Frontal cortex (tissue), 4 donors: Measurements from ENCODE around the gene MTHFD2. TPM values are rescaled to one million over a fixed set of nuclear protein-coding genes. Genes with fewer than 3 reads are reported as not detected.
"Not testable (repeated sequence)": the region's sequence is repeated elsewhere in the genome, so short reads cannot be mapped to it uniquely, and the experiment has no call there.

Experiments used
- DNase-seq, 2 donors: peaks; one replicate each; pipeline ENCODE4 v3.0.0; 2012; ENCODE audit warnings: low spot score in 2 of 2
- FAIRE-seq: peaks from 2 replicates; lab custom pipeline; 2012; peaks lifted over from hg19 to GRCh38; lab: Jason Lieb, UNC
- total RNA-seq: library from RNA; depleted of rRNA; stranded (reverse); fragments of >200 nt; gene quantifications from one replicate; pipeline ENCODE4 v1.2.3, GENCODE V29; 2014
- donor health status: control.
- donor health status: control.
- donor health status: control.

MTHFD2 gene
- 28.1 TPM for total RNA-seq

- peak; percentile 81 to 86 for DNase-seq
- FAIRE-seq = no peak
Observed at GRCh38 chr2:74198461-74199274, at the start of gene MTHFD2. MTHFD2 (plus strand) TSS chr2:74198615; CDS start chr2:74198642, 27 bp downstream.

- no peak for FAIRE-seq
- DNase-seq = no peak
Observed at GRCh38 chr2:74149247-74149525, 49.2 kb upstream of the MTHFD2 start.

GRCh38 chr2:74149570-74150319, 48.7 kb upstream of the MTHFD2 start:
- FAIRE-seq (no peak), DNase-seq (no peak)

- DNase-seq = no peak
- FAIRE-seq = no peak
Observed at GRCh38 chr2:74152954-74153353, 45.5 kb upstream of the MTHFD2 start.

- DNase-seq (no peak), FAIRE-seq (peak; percentile 3)
Observed at GRCh38 chr2:74155830-74156229, 42.6 kb upstream of the MTHFD2 start.

GRCh38 chr2:74162951-74163350, 35.5 kb upstream of the MTHFD2 start:
- FAIRE-seq = no peak
- DNase-seq = no peak

GRCh38 chr2:74164761-74165160, 33.7 kb upstream of the MTHFD2 start:
- FAIRE-seq = no peak
- no peak for DNase-seq

- FAIRE-seq (no peak), DNase-seq (no peak)
Observed at GRCh38 chr2:74168739-74169138, 29.7 kb upstream of the MTHFD2 start.

GRCh38 chr2:74174909-74175308, 23.5 kb upstream of the MTHFD2 start:
- FAIRE-seq = no peak
- no peak for DNase-seq

- no peak for DNase-seq
- FAIRE-seq = no peak
Observed at GRCh38 chr2:74177696-74178095, 20.7 kb upstream of the MTHFD2 start.

- no peak for FAIRE-seq
Observed at GRCh38 chr2:74178211-74179062, 20.0 kb upstream of the MTHFD2 start, which contains the start of gene MOB1A. MOB1A (minus strand) TSS chr2:74178879; CDS start chr2:74178674, 205 bp downstream.

GRCh38 chr2:74179063-74179865, 19.2 kb upstream of the MTHFD2 start:
- FAIRE-seq (no peak), DNase-seq (no peak)

More at GRCh38 chr2:74178211-74179062, 20.0 kb upstream of the MTHFD2 start, which contains the start of gene MOB1A:
- DNase-seq = peak; percentile 93 to 95

- FAIRE-seq (no peak), DNase-seq (no peak)
Observed at GRCh38 chr2:74181739-74182138, 16.7 kb upstream of the MTHFD2 start.

- DNase-seq (no peak), FAIRE-seq (no peak)
Observed at GRCh38 chr2:74183878-74184277, 14.5 kb upstream of the MTHFD2 start.

GRCh38 chr2:74186038-74186437, 12.4 kb upstream of the MTHFD2 start:
- FAIRE-seq (no peak), DNase-seq (no peak)

- FAIRE-seq = not testable (repeated sequence)
Observed at GRCh38 chr2:74186706-74187105, 11.7 kb upstream of the MTHFD2 start.

GRCh38 chr2:74188018-74188601, 10.3 kb upstream of the MTHFD2 start:
- FAIRE-seq (no peak), DNase-seq (no peak)

More at GRCh38 chr2:74186706-74187105, 11.7 kb upstream of the MTHFD2 start:
- not testable (repeated sequence) for DNase-seq

GRCh38 chr2:74188696-74189095, 9.7 kb upstream of the MTHFD2 start:
- FAIRE-seq (no peak), DNase-seq (no peak)
